ENCODE results near the gene HOXA9.
A peak's percentile ranks its signal among the peaks of the same experiment; 100 is the strongest.

DNA sequence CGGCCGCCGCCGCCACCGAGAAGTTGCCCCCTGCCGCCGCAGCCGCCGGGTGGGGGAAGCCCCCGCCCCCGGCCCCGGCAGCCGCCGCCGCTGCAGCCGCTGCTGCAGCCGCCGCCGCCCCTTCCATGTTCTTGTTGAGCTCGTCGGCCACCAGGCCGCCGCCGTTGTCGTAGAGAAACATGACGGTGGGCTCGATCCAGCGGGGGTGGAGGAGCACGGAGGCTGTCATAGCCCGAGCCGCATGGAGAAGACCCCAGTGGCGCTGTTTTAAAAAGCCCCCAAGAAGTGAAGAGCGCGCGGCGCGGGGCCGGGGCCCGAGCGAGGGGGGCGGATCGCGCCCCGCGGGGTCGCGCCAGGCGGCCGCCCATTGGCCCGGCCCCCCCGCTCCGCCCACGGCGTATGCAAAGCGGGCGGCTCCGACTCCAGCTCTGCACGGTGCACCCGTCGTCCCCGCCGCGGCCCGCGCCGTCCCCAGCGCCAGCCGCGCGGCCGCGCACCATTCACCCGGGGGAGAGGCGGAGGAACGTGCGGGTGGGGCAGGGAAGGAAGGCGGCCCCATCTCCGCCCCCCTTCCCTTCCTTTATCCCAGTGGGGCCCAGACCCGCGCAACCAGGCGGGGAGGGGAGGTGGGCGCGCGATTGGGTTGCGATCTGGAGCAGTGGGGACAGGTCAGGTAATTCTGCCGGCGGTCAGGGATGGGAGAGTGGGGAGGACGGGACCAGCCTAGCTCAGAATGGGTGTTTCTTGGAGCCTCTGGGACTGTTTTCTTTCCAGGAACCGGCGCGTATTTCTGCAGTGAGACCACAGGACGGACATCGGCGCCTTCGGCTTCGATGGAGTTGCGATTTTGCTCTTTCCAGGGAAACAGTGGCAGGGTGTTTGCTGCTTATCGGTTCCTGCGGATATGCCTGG is 34.8 kb upstream of the HOXA9 start, which contains the start of gene HOXA13:
- TF ChIP-seq EZH2 (IDR thresholded peaks at IDR 0.05; ENCODE audit: insufficient read depth, low read length), result peak; percentile 92
- TF ChIP-seq, protein P1, sequence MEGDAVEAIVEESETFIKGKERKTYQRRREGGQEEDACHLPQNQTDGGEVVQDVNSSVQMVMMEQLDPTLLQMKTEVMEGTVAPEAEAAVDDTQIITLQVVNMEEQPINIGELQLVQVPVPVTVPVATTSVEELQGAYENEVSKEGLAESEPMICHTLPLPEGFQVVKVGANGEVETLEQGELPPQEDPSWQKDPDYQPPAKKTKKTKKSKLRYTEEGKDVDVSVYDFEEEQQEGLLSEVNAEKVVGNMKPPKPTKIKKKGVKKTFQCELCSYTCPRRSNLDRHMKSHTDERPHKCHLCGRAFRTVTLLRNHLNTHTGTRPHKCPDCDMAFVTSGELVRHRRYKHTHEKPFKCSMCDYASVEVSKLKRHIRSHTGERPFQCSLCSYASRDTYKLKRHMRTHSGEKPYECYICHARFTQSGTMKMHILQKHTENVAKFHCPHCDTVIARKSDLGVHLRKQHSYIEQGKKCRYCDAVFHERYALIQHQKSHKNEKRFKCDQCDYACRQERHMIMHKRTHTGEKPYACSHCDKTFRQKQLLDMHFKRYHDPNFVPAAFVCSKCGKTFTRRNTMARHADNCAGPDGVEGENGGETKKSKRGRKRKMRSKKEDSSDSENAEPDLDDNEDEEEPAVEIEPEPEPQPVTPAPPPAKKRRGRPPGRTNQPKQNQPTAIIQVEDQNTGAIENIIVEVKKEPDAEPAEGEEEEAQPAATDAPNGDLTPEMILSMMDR (IDR thresholded peaks at IDR 0.05; ENCODE audit: insufficient read depth, low read depth, low read length), result no peak

Measured in astrocyte (in vitro differentiated cells and primary cell).